ENCODE results near the gene SLC38A5.
"Not testable (repeated sequence)": the region's sequence is repeated elsewhere in the genome, so short reads cannot be mapped to it uniquely, and the experiment has no call there.

SLC38A5 gene

DNA sequence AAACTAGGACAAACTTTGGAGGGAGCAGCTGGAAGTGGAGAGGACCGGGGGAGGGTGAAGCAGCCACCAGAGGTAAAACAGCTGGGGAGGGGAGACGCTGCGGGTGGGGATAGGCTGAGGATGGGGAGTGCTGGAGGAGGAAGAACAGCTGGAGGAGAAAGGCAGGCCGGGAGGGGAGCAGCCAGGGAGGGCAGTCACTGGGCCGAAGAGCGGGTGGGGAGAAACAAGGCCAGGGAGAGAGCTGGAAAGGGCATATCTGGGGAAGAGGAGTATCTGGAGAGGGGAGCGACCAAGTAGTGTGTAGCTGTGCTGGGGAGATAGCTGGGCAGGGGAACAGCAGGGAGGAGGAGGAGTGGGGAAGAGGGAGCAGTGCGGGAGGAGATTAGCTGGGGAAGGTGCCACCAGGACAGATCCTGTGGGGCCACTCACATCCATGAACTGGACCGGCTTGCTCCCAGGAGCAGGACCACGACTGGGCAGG, 2.7 kb downstream of the SLC38A5 start:
- no peak for DNase-seq (ENCODE audit: low read depth)

DNA sequence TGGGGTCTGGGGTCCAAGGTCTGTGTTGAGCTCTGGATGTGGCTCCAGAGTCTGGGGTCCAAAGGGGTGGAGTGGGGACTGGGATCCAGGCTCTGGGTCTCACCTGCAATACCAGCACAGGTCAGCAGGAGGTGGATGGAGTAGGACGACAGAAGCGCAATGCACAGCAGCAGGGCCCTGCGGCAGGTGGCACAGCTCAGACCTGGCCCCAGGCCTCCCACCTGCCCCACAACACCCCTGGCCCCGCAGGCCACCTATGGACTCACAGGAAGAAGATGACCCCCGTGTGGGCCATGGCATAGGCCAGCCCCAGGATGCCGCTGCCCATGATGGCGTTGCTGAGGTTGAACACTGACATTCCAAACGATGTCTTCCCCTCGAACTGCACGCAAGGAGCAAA, 3.4 kb downstream of the SLC38A5 start:
- DNase-seq (ENCODE audit: low read depth) = no peak

- DNase-seq (ENCODE audit: low read depth) = peak; percentile 76
These were observed 4.6 kb downstream of the SLC38A5 start for GRCh38 chrX:48465336-48465933.

- DNase-seq (ENCODE audit: low read depth) = no peak
These were observed 8.2 kb downstream of the SLC38A5 start for GRCh38 chrX:48461830-48462229.

GRCh38 chrX:48460606-48461005, 9.5 kb downstream of the SLC38A5 start:
- DNase-seq (ENCODE audit: low read depth) = no peak

GRCh38 chrX:48460031-48460430, 10.0 kb downstream of the SLC38A5 start:
- no peak for DNase-seq (ENCODE audit: low read depth)

- no peak for DNase-seq (ENCODE audit: low read depth)
These were observed 10.6 kb downstream of the SLC38A5 start for GRCh38 chrX:48459483-48459882.

GRCh38 chrX:48458711-48459110, 11.3 kb downstream of the SLC38A5 start:
- no peak for DNase-seq (ENCODE audit: low read depth)

DNA sequence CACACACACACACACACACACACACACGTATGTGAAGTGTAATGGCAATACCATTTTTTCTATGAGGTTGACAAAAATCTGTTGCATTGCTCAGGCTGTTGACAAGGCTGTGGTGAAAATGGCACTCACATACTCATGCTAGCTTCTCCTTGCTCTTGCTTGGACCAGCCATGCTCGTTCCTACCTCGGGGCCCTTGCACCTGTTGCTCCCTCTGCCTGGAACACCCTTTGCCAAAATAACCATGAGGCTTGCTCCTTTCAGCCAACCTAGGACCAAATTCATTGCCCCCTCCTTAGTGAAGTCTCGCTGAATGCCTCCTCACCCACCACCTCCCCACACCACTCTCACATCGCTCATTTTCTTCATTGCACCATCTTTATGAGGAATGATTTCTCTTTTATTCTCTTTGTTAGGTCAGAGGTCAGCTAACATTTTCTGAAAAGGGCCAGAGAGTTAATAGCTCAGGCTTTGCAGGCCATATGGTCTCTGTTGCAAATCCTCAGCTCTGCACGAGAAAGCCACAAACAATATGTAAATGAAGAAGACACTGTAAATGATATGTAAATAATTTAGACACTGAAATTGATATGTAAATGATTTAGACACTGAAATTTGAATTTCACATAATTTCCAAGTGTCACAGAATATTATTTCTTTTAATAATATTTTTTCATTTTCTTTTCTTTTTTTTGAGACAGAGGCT, 13.3 kb downstream of the SLC38A5 start:
- DNase-seq (ENCODE audit: low read depth) = no peak

DNA sequence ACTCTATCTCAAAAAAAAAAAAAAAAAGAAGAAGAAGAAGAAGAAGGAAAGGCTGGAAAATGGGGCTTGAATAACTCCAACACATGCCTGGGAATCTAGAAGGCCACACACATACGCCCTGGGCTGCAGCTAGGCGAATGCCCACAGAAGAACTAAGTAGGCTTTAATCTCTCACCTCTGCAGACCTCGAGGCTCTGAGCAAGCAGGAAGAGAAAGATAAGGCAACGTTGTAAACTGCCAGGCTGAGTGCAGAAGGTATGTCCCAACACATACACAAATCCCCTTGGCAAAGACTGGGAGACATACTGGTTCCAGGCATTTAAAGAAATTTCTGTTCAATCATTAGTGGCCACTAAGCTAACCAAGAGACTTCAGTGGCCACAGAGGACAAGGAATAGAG, 18.4 kb downstream of the SLC38A5 start:
- no peak for DNase-seq (ENCODE audit: low read depth)

DNA sequence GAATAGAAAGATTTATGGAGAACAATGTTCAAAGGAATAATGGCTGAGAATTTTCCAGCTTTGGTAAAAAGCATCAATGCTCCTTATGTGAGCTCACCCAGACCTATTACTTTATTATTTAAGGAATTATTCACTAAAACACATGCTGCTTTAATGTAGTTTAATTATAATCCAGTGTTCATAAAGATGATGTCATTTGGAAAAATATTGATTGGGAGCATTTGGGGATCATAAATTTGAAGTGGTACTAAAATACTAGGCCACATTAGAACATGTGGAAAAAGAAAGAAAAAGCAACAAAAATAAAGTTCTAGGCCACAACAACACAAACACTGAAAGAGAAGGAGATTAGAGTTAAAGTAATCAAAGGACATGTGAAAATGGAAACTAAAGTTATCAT, 20.0 kb downstream of the SLC38A5 start:
- DNase-seq (ENCODE audit: low read depth) = no peak

DNA sequence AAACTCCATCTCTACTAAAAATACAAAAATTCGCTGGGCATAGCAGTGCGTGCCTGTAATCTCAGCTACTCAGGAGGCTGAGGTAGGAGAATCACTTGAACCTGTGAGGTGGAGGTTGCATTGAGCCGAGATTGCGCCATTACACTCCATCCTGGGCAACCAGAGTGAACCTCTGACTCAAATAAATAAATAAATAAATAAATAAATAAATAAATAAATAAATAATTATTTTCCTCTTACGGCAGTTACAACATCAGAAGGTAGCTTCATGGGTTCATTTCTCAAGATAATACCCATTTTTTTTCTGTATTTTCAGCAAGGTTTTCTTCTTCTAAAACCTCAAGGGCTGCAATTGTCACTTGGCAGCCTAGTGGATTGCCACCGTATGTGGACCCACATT, 22.9 kb downstream of the SLC38A5 start:
- DNase-seq (ENCODE audit: low read depth) = not testable (repeated sequence)

DNA sequence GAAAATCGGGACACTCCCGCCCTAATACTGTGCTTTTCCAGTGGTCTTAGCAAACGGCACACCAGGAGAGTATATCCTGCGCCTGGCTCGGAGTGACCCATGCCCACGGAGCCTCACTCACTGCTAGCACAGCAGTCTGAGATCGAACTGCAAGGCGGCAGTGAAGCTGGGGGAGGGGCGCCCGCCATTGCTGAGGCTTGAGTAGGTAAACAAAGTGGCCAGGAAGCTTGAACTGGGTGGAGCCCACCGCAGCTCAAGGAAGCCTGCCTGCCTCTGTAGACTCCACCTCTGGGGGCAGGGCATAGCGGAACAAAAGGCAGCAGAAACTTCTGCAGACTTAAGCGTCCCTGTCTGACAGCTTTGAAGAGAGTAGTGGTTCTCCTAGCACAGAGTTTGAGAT, 36.3 kb downstream of the SLC38A5 start:
- not testable (repeated sequence) for DNase-seq (ENCODE audit: low read depth)

GRCh38 chrX:48430166-48430565, 39.9 kb downstream of the SLC38A5 start:
- not testable (repeated sequence) for DNase-seq (ENCODE audit: low read depth)

- not testable (repeated sequence) for DNase-seq (ENCODE audit: low read depth)
These were observed 40.5 kb downstream of the SLC38A5 start for GRCh38 chrX:48429606-48430005.

DNA sequence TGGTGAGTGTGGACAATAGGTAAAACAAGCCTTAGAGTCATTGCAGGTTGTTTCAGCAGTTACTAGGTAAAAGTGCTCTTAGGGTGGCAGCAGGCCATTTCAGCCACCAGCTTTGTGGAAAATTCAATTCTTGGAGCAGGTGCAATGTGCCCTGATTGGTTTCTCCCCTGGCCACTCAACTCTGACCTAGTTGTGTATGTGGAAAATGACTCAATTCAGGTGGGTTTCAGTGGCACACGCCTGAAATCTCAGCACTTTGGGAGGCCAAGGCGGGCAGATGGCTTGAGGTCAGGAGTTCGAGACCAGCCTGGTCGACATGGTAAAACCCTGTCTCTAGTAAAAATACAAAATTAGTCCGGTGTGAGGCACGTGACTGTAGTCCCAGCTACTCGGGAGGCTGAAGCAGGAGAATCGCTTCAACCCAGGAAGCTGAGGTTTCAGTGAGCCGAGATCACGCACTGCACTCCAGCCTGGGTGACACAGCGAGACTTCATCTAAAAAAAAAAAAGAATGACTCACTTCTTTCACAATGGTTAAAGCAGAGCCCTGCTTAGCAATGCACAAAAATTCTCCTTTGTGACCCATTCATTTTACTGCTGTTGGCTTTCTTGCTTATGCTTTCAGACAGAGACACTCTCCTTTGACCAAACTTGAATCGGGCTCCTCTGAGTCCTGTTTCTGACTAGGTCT, 42.9 kb downstream of the SLC38A5 start:
- DNase-seq (ENCODE audit: low read depth) = not testable (repeated sequence)

DNA sequence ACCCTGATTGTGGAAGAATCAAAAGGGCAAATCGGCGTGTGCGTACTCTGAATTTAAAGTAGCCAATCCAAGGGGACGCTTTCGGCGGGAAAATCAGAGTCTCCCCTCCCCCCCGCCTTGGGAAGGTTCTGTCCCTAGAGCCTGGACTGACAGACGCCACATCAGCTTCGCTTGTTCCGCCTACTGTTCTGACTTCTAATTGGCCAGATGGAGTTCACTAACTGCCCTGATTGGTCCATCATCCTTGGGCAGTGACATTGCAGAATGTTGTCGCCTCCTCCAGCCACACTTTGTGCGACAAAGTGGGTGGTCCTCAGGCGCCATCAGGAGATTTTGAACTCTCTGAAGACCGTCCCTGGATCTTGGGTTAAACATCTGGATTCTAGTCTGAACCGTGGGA, 58.2 kb downstream of the SLC38A5 start, which contains the start of gene SSX4B:
Gene SSX4B, minus strand, starts transcription at position 101 of the 400 bp plus-strand sequence. CDS start 588 bp downstream, outside the sequence.
- DNase-seq (ENCODE audit: low read depth) = not testable (repeated sequence)
